HG02973 (cell line): ENCODE results near the gene CEP85L.

ENCODE experiments used
- ATAC-seq: cut with Tn5 transposase; IDR thresholded peaks from one replicate; pipeline ENCODE4 v1.9.1; 2021; ENCODE audit warnings: moderate library complexity; ENCODE audit not compliant: unreplicated experiment

Gene CEP85L

GRCh38 chr6:118625833-118626232 lies 25.6 kb downstream of the CEP85L start:
- no peak for ATAC-seq

GRCh38 chr6:118621799-118622470 lies 29.5 kb downstream of the CEP85L start:
- no peak for ATAC-seq

GRCh38 chr6:118620202-118620601 lies 31.2 kb downstream of the CEP85L start:
- no peak for ATAC-seq

- peak; percentile 89 for ATAC-seq
Measured at GRCh38 chr6:118618676-118619377, 32.6 kb downstream of the CEP85L start.

- ATAC-seq, result no peak
Measured at GRCh38 chr6:118617417-118617816, 34.0 kb downstream of the CEP85L start.

GRCh38 chr6:118611334-118611733 lies 40.1 kb downstream of the CEP85L start:
- no peak for ATAC-seq

GRCh38 chr6:118606858-118607257 lies 44.5 kb downstream of the CEP85L start:
- no peak for ATAC-seq

GRCh38 chr6:118606268-118606667 lies 45.1 kb downstream of the CEP85L start:
- no peak for ATAC-seq

GRCh38 chr6:118603372-118603771 lies 48.0 kb downstream of the CEP85L start:
- ATAC-seq, result no peak

GRCh38 chr6:118602300-118602699 lies 49.1 kb downstream of the CEP85L start:
- ATAC-seq, result no peak

- no peak for ATAC-seq
Measured at GRCh38 chr6:118598324-118598723, 53.1 kb downstream of the CEP85L start.

- ATAC-seq, result no peak
Measured at GRCh38 chr6:118597636-118598035, 53.8 kb downstream of the CEP85L start.

- ATAC-seq, result no peak
Measured at GRCh38 chr6:118596774-118597320, 54.5 kb downstream of the CEP85L start.

GRCh38 chr6:118594877-118595276 lies 56.5 kb downstream of the CEP85L start:
- ATAC-seq, result no peak

- no peak for ATAC-seq
Measured at GRCh38 chr6:118591897-118592296, 59.5 kb downstream of the CEP85L start.

- ATAC-seq, result no peak
Measured at GRCh38 chr6:118589649-118590365, 61.6 kb downstream of the CEP85L start.

- no peak for ATAC-seq
Measured at GRCh38 chr6:118589186-118589585, 62.2 kb downstream of the CEP85L start.

- ATAC-seq, result no peak
Measured at GRCh38 chr6:118588626-118589025, 62.8 kb downstream of the CEP85L start.

- no peak for ATAC-seq
Measured at GRCh38 chr6:118586746-118587485, 64.5 kb downstream of the CEP85L start.

GRCh38 chr6:118584911-118585310 lies 66.5 kb downstream of the CEP85L start:
- ATAC-seq, result no peak

GRCh38 chr6:118581489-118581959 lies 69.9 kb downstream of the CEP85L start:
- ATAC-seq, result no peak
